Smooth muscle cell (in vitro differentiated cells): Measurements from ENCODE around the gene SMAD1. TPM values are rescaled to one million over a fixed set of nuclear protein-coding genes. Genes with fewer than 3 reads are reported as not detected.

Source experiments
- DNase-seq: peaks from one replicate; lab custom pipeline; 2025; ENCODE audit not compliant: unreplicated experiment; lab: John Stamatoyannopoulos, UW
- H2AFZ ChIP-seq: fragments of 200-600 bp; sonication (generic); 2 replicates; pipeline ENCODE4 v1.6.0; 2016; ENCODE audit warnings: antibody characterized with exemption, low read depth, mild to moderate bottlenecking
- H3F3A ChIP-seq: fragments of 200-600 bp; sonication (generic); 2 replicates; pipeline ENCODE4 v1.6.0; 2017; ENCODE audit warnings: antibody characterized with exemption, low read depth
- H3K27ac ChIP-seq: fragments of 200-600 bp; sonication (generic); 2 replicates; pipeline ENCODE4 v1.5.1; 2016; ENCODE audit warnings: low read depth, mild to moderate bottlenecking
- H3K27me3 ChIP-seq: fragments of 200-600 bp; sonication (generic); 2 replicates; pipeline ENCODE4 v1.6.1; 2016; ENCODE audit warnings: low read depth, mild to moderate bottlenecking
- H3K36me3 ChIP-seq: fragments of 200-600 bp; sonication (generic); 2 replicates; pipeline ENCODE4 v1.5.1; 2016; ENCODE audit warnings: low read depth
- H3K4me1 ChIP-seq: fragments of 200-600 bp; sonication (generic); 2 replicates; pipeline ENCODE4 v1.5.1; 2016; ENCODE audit warnings: low read depth
- H3K4me2 ChIP-seq: fragments of 200-600 bp; sonication (generic); 2 replicates; pipeline ENCODE4 v1.6.0; 2016; ENCODE audit warnings: mild to moderate bottlenecking
- H3K4me3 ChIP-seq: fragments of 200-600 bp; sonication (generic); 2 replicates; pipeline ENCODE4 v1.5.1; 2016; ENCODE audit warnings: mild to moderate bottlenecking
- H3K79me2 ChIP-seq: fragments of 200-600 bp; sonication (generic); 2 replicates; pipeline ENCODE4 v1.6.0; 2016; ENCODE audit warnings: low read depth, mild to moderate bottlenecking
- H3K9ac ChIP-seq: fragments of 200-600 bp; sonication (generic); 2 replicates; pipeline ENCODE4 v1.6.0; 2016; ENCODE audit warnings: low read depth
- H3K9me3 ChIP-seq: fragments of 200-600 bp; sonication (generic); replicated peaks from 2 replicates; pipeline ENCODE4 v1.5.1; 2016; ENCODE audit warnings: low read depth
- H4K20me1 ChIP-seq: fragments of 200-600 bp; sonication (generic); 2 replicates; pipeline ENCODE4 v1.6.0; 2016; ENCODE audit warnings: low read depth
- WGBS: methylation state at CpG from one replicate; pipeline ENCODE4 v1.1.7; 2016; ENCODE audit warnings: low lambda C conversion rate; 5-methylcytosine and 5-hydroxymethylcytosine counted together
- polyA plus RNA-seq: library from polyadenylated mRNA; unstranded; fragments of >200 nt; fragmentation: Nextera tagmentation; extraction: Ambion mirVana; gene quantifications from 2 replicates; pipeline ENCODE4 v1.2.1, GENCODE V29; 2016
- total RNA-seq: library from RNA; depleted of rRNA; stranded (reverse); fragments of >200 nt; gene quantifications from 2 replicates; pipeline ENCODE4 v1.2.3, GENCODE V29; 2014
- TF ChIP-seq, protein P1 (sequence below): fragments of 200-600 bp; sonication (generic); IDR thresholded peaks from 2 replicates; pipeline ENCODE4 v1.5.1; 2017; ENCODE audit warnings: borderline replicate concordance, mild to moderate bottlenecking, antibody characterized with exemption; ENCODE audit not compliant: insufficient read depth, poor library complexity, severe bottlenecking

SMAD1 gene
- total and polyA plus RNA-seq, 2 experiments from 2014 or later: 23.1 to 34.0 TPM

DNA sequence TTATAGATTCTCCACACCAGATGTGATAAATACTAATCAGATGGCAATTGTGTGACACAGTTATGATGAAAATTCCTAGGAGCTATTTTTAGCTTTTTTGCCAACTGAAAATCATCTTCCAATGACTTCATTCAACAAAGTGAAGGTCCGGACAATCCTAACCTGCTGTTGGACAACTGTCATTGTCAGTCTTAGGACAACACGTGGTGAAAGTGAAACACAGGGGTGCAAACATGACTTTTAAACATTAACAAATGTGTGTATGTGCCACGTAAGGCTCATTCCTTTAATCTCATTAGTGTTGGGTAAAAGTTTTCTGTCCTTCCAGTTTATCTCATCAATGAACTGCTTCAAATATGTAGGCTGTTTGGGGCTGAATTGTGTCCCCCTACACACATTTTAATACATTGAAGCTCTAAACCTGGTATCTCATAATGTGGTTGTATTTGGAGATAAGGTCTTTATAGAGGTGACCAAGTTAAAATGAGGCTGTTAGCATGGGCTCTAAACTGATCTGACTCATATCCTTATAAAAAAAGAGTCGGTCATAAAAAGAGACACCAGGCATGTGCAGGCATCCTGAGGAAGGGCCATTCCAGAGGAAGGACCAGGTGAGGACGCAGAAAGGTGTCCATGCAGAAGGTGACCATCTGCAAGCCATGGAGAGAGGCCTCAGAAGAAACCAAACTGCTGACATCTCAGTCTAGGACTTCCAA lies 41.2 kb upstream of the SMAD1 start:
- TF ChIP-seq, protein P1, sequence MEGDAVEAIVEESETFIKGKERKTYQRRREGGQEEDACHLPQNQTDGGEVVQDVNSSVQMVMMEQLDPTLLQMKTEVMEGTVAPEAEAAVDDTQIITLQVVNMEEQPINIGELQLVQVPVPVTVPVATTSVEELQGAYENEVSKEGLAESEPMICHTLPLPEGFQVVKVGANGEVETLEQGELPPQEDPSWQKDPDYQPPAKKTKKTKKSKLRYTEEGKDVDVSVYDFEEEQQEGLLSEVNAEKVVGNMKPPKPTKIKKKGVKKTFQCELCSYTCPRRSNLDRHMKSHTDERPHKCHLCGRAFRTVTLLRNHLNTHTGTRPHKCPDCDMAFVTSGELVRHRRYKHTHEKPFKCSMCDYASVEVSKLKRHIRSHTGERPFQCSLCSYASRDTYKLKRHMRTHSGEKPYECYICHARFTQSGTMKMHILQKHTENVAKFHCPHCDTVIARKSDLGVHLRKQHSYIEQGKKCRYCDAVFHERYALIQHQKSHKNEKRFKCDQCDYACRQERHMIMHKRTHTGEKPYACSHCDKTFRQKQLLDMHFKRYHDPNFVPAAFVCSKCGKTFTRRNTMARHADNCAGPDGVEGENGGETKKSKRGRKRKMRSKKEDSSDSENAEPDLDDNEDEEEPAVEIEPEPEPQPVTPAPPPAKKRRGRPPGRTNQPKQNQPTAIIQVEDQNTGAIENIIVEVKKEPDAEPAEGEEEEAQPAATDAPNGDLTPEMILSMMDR: no peak
- no peaks in the 10 kb centered on the region for H3F3A ChIP-seq
- no peaks in the 10 kb centered on the region for H3K9me3 ChIP-seq
- H3K27me3 ChIP-seq: no peaks in the 10 kb centered on the region
- H4K20me1 ChIP-seq: no peaks in the 10 kb centered on the region
- WGBS: 61% methylated on average over 5 of the region's 5 CpGs
- no peaks in the 10 kb centered on the region for H3K79me2 ChIP-seq
- no peak overlapping the region for H3K9ac ChIP-seq
- no peak overlapping the region for H3K27ac ChIP-seq
- no peak overlapping the region for H2AFZ ChIP-seq
- H3K4me3 ChIP-seq: no peak overlapping the region
- no peaks in the 10 kb centered on the region for H3K4me1 ChIP-seq
- no peaks in the 10 kb centered on the region for H3K36me3 ChIP-seq
- no peak overlapping the region for H3K4me2 ChIP-seq
- no peak for DNase-seq

DNA sequence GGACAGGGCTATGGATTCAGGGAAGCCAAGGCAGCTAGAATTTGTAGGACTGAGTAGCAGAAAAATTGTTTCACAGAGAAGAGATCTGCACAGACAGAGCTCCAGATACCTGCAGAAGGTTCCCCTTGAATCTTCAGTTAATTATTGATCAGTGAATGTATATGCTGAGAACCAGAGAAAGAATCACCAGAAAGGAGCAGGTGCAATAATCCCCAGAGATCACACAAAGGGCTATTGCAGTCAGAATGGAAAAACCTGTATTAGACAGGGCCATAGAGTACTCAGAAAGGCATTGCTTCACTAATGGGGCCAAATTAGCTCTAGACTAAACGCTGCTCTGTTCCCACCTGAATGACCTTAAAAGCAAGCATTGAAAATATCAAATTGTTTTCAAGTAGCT lies 35.5 kb upstream of the SMAD1 start:
- no peaks in the 10 kb centered on the region for H3K36me3 ChIP-seq
- H3K9ac ChIP-seq: no peak overlapping the region
- no peaks in the 10 kb centered on the region for H3K27me3 ChIP-seq
- WGBS: 89% methylated on average over 1 of the region's 1 CpG
- H3K9me3 ChIP-seq: no peaks in the 10 kb centered on the region
- TF ChIP-seq, protein P1: no peak
- H4K20me1 ChIP-seq: no peaks in the 10 kb centered on the region
- H3K4me3 ChIP-seq: no peak overlapping the region
- no peak overlapping the region for H3K27ac ChIP-seq
- H2AFZ ChIP-seq: no peak overlapping the region
- H3F3A ChIP-seq: no peaks in the 10 kb centered on the region
- H3K79me2 ChIP-seq: no peaks in the 10 kb centered on the region
- DNase-seq: no peak
- H3K4me1 ChIP-seq: no peaks in the 10 kb centered on the region
- H3K4me2 ChIP-seq: no peak overlapping the region

DNA sequence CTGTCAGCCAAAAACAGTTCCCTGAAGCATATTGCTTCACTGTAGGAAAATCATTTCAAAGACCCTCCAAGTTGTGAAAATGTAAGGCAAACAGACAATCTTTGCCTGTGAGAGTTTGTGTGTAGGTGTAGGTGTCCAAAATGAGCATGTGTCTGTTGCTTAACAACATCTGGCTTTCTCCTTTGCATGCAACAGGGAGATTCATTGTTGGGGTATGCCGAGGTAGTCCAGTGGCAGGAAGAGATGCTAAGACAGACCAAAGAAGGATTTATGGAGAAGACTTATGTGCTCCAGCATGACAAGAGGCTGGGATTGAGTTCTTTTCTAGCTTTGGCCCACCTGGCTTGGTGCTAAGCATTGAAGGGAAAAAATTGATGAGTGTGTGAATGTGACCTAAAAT lies 29.8 kb upstream of the SMAD1 start:
- H3K4me3 ChIP-seq: no peak overlapping the region
- no peaks in the 10 kb centered on the region for H3K4me1 ChIP-seq
- DNase-seq: no peak
- no peak overlapping the region for H3K27ac ChIP-seq
- H2AFZ ChIP-seq: no peak overlapping the region
- WGBS: 88% methylated on average over 1 of the region's 1 CpG
- TF ChIP-seq, protein P1: no peak
- no peaks in the 10 kb centered on the region for H4K20me1 ChIP-seq
- no peak overlapping the region for H3K4me2 ChIP-seq
- H3F3A ChIP-seq: no peaks in the 10 kb centered on the region
- no peaks in the 10 kb centered on the region for H3K36me3 ChIP-seq
- H3K9me3 ChIP-seq: no peaks in the 10 kb centered on the region
- no peak overlapping the region for H3K9ac ChIP-seq
- H3K27me3 ChIP-seq: no peaks in the 10 kb centered on the region
- H3K79me2 ChIP-seq: no peaks in the 10 kb centered on the region

DNA sequence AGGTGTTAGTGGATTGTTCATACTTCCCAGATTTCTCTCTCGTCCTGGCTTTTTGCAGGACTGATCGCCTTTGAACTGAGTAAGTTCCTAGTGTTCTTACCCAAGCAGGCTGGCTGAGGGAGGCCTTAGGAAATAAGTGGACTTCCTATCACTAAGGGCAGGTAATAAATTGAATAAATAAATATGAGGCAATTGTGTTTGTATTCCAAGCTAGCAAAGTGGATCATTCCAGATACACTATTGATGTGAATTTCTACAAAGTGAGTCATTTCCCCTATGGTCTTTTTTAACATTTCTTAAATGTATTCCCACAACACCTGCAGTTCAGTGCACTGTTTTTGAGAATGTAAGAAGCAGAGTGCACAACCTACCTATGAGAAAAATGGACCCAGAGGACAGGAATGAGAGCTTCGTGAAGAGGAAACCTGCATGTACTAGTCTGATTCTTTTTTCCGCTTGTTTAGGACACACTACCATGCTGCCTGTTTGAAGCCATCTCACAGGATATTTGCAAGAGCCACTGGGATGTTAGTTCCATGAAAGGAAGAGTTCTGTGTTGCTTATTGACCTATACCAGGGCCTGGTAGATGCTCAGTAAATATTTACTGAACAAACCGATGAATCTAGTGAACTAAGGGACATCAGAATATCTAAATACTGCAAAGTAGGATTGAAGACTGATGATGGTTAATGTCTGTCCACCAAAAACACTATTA lies 29.0 kb upstream of the SMAD1 start:
- H3K9ac ChIP-seq: no peak overlapping the region
- no peaks in the 10 kb centered on the region for H3F3A ChIP-seq
- H3K79me2 ChIP-seq: no peaks in the 10 kb centered on the region
- H3K36me3 ChIP-seq: no peaks in the 10 kb centered on the region
- no peaks in the 10 kb centered on the region for H3K27me3 ChIP-seq
- no peak for DNase-seq
- no peaks in the 10 kb centered on the region for H3K4me1 ChIP-seq
- no peaks in the 10 kb centered on the region for H4K20me1 ChIP-seq
- TF ChIP-seq, protein P1: no peak
- H3K4me3 ChIP-seq: no peak overlapping the region
- WGBS: 96% methylated on average over 5 of the region's 5 CpGs
- no peak overlapping the region for H2AFZ ChIP-seq
- H3K4me2 ChIP-seq: no peak overlapping the region
- no peaks in the 10 kb centered on the region for H3K9me3 ChIP-seq
- no peak overlapping the region for H3K27ac ChIP-seq
